Measurements from ENCODE around the gene PDE4B. TPM values are rescaled to one million over a fixed set of nuclear protein-coding genes. Genes with fewer than 3 reads are reported as not detected.

Gene PDE4B
- polyA plus RNA-seq, 1 donor from 2014 or later, result 135 TPM

DNA sequence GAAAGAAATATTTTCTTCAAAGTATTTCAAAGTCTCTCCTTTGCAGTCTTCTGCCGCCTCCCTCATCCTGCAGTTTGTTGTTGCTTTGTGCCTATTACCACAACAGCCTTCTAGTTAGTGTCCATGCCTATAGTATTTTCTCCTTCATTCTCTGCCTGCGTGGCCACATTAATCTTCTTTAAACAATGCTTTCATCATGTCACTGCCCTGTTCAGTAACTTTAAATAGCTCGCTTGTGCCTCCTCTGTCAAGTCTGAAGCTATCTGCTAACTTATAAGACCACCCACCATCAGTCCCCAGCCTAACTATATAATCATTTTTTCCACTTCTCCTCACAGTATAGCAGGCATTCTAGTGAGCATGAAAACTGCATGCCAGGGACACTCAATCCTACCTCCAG, 290.3 kb downstream of the PDE4B start:
- H3K36me3 ChIP-seq (ENCODE audit: insufficient read depth, low read length), result no peaks in the 10 kb centered on the region
- TF ChIP-seq TAF1 (IDR thresholded peaks at IDR 0.05; ENCODE audit: low read depth) (no peak), POLR2AphosphoS5 (IDR thresholded peaks at IDR 0.05) (no peak), RAD21 (conservative IDR thresholded peaks at IDR 0.05) (no peak), EP300 (conservative IDR thresholded peaks at IDR 0.05; ENCODE audit: poor library complexity, severe bottlenecking) (no peak), EZH2 (IDR thresholded peaks at IDR 0.05; ENCODE audit: borderline replicate concordance, insufficient read depth, low read length, poor library complexity, severe bottlenecking) (no peak), CTCF (IDR thresholded peaks at IDR 0.05; ENCODE audit: poor library complexity, severe bottlenecking) (no peak), MXI1 (conservative IDR thresholded peaks at IDR 0.05; ENCODE audit: poor library complexity, severe bottlenecking) (no peak), SMC3 (conservative IDR thresholded peaks at IDR 0.05; ENCODE audit: poor library complexity) (no peak)
- TF ChIP-seq, protein P1, sequence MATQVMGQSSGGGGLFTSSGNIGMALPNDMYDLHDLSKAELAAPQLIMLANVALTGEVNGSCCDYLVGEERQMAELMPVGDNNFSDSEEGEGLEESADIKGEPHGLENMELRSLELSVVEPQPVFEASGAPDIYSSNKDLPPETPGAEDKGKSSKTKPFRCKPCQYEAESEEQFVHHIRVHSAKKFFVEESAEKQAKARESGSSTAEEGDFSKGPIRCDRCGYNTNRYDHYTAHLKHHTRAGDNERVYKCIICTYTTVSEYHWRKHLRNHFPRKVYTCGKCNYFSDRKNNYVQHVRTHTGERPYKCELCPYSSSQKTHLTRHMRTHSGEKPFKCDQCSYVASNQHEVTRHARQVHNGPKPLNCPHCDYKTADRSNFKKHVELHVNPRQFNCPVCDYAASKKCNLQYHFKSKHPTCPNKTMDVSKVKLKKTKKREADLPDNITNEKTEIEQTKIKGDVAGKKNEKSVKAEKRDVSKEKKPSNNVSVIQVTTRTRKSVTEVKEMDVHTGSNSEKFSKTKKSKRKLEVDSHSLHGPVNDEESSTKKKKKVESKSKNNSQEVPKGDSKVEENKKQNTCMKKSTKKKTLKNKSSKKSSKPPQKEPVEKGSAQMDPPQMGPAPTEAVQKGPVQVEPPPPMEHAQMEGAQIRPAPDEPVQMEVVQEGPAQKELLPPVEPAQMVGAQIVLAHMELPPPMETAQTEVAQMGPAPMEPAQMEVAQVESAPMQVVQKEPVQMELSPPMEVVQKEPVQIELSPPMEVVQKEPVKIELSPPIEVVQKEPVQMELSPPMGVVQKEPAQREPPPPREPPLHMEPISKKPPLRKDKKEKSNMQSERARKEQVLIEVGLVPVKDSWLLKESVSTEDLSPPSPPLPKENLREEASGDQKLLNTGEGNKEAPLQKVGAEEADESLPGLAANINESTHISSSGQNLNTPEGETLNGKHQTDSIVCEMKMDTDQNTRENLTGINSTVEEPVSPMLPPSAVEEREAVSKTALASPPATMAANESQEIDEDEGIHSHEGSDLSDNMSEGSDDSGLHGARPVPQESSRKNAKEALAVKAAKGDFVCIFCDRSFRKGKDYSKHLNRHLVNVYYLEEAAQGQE (IDR thresholded peaks at IDR 0.05; ENCODE audit: borderline replicate concordance), result no peak

GRCh38 chr1:66084442-66084841, 291.7 kb downstream of the PDE4B start:
- no peak overlapping the region for H2AFZ ChIP-seq (ENCODE audit: low read depth, low read length)
- no peaks in the 10 kb centered on the region for H4K20me1 ChIP-seq (ENCODE audit: insufficient read depth)
- no peak overlapping the region for H3K4me3 ChIP-seq (ENCODE audit: low read length)
- H3K9me2 ChIP-seq (ENCODE audit: insufficient read depth, low read length), result no peaks in the 10 kb centered on the region
- H3K9ac ChIP-seq (ENCODE audit: low read length), result no peak overlapping the region
- no peaks in the 10 kb centered on the region for H3K27me3 ChIP-seq (ENCODE audit: insufficient read depth, low read depth, low read length)
- TF ChIP-seq TAF1 (IDR thresholded peaks at IDR 0.05; ENCODE audit: low read depth) (no peak), CTCF (IDR thresholded peaks at IDR 0.05; ENCODE audit: poor library complexity, severe bottlenecking) (no peak)
- H3K27ac ChIP-seq (ENCODE audit: low read length), result no peak overlapping the region
- H3K36me3 ChIP-seq (ENCODE audit: insufficient read depth, low read length), result no peaks in the 10 kb centered on the region
- H3K79me2 ChIP-seq (replicated peaks; ENCODE audit: insufficient read depth, low read length), result no peaks in the 10 kb centered on the region
- H3F3A ChIP-seq (ENCODE audit: insufficient read depth, low read length, poor library complexity, severe bottlenecking), result no peaks in the 10 kb centered on the region
- H3K4me2 ChIP-seq (ENCODE audit: low read length), result no peak overlapping the region
- no peaks in the 10 kb centered on the region for H3K9me3 ChIP-seq (ENCODE audit: low read length)

More for the DNA sequence above, 290.3 kb downstream of the PDE4B start:
- Histone ChIP-seq H3F3A (ENCODE audit: insufficient read depth, low read length, poor library complexity, severe bottlenecking) (no peaks in the 10 kb centered on the region), H3K79me2 (replicated peaks; ENCODE audit: insufficient read depth, low read length) (no peaks in the 10 kb centered on the region), H2AFZ (ENCODE audit: low read depth, low read length) (no peak overlapping the region), H3K9me2 (ENCODE audit: insufficient read depth, low read length) (no peaks in the 10 kb centered on the region), H3K27me3 (ENCODE audit: insufficient read depth, low read depth, low read length) (no peaks in the 10 kb centered on the region), H3K4me3 (ENCODE audit: low read length) (no peak overlapping the region), H3K27ac (ENCODE audit: low read length) (no peak overlapping the region), H3K9ac (ENCODE audit: low read length) (no peak overlapping the region), H4K20me1 (ENCODE audit: insufficient read depth) (no peaks in the 10 kb centered on the region), H3K4me2 (ENCODE audit: low read length) (no peak overlapping the region), H3K9me3 (ENCODE audit: low read length) (no peaks in the 10 kb centered on the region)

Measured in neural cell (in vitro differentiated cells).